ENCODE data around the gene SNX32.
A peak's percentile ranks its signal among the peaks of the same experiment; 100 is the strongest.

The SNX32 gene

DNA sequence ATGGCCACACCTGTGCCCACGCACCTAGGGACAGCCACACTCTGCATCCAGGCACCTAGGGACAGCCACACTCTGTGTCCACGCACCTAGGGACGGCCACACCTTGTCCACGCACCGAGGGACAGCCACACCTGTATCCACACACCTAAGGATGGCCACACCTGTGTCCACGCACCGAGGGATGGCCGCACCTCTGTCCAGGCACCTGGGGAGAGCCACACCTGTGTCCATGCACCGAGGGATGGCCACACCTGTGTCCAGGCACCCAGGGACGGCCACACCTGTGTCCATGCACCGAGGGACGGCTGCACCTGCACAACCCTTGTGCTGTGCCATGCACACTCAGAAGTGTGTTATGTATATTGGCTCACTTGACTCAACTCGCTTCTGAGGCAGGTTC, 36.1 kb upstream of the SNX32 start:
- no peak for DNase-seq

DNA sequence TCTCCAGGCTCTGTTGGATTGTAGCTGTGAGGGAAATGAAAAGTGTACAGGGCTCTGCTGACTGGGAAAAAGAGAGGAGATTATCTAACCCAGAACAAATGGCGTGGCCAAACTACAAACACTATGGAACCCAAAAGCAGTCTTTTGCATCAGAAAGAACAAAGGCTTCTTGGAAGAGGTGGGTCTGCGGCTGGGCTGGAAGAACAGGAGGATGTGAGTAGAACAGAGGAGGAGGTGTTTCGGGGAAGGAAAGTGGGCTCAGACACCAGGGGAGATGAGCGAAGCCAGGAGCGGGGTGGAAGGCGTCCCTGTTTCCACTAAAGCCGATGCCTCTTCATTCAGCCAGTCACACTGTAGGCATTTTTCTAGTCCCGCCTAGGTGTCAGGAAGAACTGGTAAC, 34.9 kb upstream of the SNX32 start:
- DNase-seq: no peak

DNA sequence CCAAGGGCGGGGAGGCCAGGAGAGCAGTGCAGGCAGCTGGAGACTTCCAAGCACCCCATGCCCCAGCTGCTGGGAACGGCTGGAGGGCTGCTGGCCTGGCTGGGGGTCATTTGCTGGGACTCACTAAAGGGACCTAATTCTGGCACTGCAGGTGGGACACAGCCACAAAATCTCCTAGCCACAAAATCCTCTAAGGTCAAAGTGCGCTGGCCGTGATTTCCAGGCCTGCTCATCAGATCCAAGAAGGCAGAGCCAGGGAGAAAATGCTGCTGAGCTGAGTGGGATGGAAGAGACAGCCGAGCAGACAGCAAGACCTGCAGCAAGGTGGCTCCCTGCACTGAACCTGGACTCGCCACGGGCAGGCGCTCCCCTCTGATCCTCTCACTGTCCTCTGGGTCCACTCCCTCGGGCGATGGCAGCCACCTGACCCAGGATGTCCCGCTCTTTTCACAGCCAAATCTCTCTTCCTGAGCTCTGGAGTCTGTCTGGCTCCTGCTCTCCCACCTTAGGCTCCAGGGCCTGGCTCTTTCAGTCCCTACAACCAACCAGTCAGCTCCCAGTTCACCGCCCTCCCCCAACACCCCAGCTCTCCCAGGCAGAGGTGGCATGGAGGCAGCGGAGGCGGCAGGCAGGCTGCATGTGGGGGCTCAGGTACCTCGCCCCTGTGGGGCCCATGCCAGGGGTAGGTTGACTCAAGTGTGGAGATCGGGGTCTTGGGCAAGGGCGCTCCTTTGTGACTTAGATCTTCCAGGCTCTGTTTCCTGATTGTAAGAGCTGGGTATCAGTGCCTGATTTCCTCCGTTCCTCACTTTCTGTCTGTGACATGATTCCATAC, 32.4 kb upstream of the SNX32 start:
- DNase-seq: no peak

DNA sequence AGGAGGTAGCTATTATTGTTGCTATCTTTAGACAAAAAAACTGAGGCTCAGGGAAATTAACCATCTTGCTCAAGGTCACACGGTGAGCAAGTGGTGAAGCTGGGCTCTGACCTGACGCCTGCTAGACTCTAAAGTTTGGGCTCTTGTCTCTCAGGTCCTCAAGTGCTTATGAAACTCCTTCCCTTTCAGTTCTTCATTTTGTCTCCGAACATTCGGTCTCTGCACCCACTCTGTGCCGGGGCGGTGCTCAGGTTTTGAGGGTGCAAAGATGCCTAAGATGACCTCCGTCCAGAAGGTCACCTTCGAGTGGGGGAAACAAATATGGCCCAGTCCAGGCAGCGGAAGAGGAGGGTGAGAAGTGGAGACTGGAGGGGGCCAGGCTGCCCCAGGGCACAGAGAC, 30.9 kb upstream of the SNX32 start:
- no peak for DNase-seq

DNA sequence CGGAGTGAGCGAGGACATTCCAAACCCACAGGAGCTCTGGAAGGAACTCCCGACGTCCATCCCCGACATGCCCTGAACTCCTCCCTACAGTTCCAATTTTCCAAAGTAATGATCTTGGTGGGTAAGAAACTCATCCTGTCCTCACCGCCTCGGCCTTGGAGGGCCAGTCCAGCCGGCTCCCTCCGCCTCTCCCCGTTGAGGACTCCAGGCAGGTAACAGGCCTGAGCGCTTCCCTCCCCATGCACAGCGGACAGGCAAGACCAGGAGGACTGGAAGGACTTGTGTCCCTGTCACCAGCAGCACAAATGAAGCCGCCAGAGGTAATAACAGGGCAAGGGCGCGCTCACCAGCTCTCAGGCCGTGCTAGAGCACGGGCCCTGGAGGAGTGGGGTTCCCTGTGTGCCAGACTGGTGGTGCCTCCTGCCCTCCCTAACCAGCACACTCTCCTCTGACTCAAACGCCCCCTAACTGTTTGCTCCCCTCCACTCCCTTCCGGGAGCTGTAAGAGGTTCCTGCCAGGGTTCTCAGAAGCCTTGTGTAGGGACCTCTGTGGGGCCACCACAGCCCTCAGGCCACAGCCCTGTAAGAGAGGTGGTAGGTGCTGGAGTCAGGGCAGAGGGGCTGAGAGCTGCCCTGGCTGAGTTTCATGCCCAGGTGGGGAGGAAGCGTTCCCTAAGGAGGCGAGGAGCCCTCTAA, 29.8 kb upstream of the SNX32 start:
- no peak for DNase-seq

DNA sequence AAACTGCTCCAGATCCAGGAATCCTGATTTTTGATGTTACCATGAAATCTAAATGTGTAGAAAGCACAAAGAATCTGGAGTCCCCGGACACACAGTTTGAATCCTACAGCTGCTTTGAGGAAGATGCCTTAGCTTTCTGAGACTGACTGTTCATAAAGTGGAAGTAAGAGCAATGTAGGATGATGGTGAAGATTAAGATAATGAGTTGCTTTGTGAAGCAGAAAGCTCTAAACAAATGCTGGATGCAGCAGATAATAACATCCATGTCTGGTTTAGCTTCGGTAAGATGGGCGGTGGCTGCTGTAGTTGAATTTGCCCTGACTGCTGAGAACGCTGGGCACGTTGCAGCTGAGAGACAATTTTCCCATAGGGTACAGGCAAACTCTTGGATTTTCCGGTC, 26.8 kb upstream of the SNX32 start:
- DNase-seq: no peak

DNA sequence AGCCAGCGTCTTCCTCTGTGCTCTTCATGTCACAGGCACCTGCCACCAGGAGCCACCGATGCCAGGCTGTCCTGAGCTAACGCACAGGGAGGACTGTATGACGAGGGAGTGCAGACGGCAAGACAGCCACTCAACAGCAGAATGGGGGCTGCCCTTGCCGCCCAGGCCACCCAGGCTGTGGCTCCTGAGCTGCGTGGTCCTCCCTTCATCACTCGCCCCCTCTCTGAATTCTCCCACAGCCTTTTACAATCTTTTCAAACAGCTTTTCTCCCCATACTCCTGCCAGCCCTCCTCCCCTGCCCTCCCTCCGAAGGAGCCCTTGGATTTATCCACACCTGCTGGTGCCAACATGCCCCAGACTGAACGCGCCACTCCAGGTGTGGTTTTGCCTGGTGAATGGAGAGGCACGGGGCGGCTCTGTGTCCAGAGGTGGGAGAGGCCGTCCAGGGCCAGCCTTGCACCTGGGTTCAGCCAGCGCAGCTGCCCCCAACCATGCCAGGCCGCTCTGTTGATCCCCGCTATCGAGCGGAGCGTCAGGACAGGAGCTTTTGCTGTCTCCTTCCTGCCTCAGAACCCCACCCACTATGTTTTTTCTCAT, 24.9 kb upstream of the SNX32 start:
- DNase-seq: no peak

DNA sequence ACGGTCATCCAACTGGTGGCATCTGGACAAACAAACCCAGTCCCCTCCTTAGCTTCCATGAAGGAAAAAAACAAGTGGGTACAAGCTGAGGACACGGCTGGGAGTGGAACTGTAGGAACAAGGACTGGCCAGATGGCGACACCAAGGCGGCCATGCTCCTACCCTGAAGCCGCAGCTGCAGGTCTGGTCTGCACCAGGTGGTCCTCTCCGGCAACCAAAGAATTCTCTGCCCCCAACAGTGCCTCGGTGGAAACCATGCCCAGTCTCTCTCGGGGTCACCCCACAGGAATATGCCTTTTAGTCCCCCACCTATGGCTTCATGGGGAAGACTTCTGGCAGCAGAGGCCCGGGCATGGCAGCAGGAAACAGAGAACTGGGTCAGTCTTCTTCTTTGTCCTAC, 24.3 kb upstream of the SNX32 start:
- DNase-seq: no peak

DNA sequence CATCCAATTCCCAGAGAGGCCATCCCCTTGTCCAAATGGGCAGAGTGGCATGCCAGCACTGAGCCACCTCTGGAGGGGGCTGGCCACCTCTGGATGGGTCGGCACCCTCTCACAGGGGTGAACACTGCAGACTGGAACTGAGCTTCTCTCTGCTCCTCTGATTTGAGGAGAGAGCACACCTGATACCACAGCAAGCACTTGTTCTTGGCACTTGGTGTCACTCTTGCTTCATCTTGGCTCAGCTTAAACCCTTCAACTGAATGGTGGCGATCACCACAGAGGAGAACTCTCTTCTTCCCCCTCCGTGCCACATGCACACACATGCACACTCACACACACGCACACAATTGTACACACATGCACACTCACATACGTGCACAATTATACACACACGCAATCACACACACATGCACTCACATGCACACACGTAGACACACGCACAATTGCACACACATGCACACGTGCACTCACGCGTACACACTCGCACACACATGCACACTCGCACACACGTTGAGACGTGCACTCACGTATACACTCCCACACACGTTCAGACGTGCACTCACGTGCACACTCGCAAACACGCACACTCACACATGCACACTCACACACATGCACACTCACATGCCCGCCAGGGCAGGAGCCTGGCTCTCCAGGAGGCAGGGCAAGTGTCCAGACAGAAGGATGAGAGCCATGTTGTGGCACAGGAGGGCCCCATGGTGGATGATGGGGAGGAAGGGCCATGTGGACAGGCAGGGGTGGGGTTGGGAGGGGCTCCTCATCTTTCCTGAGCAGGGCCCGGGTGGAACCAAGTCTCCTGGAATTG, 23.5 kb upstream of the SNX32 start:
- DNase-seq: peak; percentile 28

DNA sequence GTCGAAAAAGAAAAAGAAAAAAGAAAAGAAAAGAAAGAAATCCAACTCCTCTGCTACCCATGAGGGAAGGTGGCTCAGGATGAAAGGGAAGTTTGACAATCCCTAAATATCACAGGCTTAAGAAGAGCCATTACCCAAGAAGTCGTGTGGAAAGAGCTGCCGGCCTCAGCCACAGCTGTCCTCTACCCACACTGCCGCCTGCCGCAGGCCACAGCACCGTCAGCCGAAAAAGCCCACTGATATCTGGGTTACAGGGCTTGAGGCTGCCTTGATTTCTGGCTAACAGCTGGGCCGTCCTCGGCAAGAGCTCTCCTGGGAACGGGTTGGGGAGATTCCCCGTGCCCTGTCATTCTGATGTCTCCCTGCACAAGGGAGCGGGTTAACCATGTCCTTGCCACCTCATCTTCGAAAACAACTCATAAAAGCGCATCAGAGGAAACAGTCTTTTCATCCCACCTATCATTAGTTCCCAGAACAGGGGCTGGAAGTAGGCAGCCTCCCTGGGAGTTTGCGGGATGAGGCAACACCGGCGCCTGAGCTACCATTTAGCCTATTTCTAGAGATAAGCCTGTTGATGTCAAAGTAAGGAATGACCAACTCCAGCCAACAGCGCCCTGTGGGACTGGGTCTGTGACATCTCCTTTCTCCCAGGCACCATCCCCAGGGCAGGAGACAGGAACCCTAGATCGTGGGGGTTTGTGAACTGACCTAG, 21.8 kb upstream of the SNX32 start:
- no peak for DNase-seq

DNA sequence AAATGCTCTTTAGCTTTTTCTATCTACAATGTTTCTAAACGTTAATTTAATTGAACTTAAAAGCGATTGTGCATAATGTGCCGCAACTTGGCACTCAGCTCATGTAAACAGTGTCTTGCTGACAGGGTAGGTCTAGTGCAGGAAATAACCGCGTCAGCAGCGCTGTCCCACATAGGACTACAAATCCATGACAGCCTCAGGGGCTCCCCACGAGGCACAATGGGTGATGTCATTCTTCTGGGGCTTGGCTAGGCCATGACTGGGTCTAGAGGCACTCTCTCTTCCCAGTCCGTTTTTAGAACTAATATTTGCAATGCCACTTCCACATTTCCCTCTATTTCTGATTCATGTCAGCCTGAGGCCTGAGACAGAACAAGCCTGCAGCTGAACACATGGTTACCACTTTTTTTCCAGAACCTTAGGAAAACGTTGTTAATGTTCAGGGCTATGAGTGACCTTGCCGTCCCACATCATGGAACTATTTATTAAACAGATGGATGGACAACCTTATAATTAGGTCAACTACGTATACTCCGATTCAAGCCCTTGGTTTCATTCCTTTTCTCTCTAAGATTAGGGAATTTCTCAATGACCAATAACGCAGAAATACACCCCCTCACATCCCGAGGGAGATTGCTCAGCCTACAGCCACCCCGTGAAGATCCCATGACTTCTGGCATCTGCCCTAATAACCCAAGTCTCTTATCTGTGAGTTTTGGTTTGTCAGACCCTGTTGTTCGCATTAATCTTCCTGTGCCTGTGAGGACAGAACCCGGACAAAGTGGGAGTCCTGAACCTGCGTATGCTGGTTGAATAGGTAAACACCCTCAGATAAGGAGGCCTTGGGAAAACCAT, 19.4 kb upstream of the SNX32 start:
- DNase-seq: no peak

DNA sequence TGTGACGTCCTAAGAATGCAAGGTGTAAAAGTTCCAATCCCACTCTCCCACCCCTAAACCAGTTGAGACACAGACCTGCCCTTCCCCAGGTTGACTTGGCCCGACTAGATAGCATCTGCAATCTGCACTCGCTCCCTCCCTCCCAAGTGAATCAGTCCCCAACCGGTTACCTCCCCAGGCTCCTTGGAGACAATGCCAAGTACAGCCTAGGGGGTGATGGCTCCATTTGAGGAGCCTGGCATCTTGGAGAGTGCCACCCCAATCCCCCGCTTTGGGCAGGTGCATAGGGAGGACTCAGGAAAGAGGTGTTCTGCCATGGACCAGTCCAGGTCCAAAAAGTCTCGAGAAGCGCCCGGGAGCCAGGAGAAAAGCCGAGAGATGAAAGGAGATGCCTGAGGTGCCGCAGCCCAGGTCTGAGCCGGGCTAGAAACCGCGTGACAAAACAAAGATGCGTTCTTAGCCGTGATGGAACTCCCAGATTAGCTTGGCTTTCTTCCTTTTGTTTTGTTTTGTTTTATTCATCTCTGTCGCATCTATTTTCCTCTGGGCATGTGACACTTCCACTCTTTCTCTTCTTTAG, 18.7 kb upstream of the SNX32 start:
- DNase-seq: no peak

DNA sequence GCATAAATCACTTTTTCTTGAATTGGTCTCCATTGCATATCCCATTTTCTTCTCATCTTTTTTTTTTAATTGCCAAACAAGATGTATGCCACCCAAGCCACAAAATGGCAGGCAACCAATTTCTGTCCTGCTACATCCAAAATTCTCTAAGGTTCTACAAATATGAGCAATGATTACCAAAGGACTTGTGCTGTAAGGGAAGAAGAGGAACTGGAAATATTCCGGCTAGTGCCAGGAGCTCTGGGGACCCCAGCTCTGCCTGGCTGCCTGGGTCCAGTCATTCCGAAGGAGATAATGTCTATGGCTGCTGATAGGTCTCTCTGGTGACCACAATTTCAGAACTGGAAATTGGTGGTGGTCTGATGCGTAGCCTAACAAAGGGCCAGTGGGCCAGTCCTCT, 17.1 kb upstream of the SNX32 start:
- no peak for DNase-seq

DNA sequence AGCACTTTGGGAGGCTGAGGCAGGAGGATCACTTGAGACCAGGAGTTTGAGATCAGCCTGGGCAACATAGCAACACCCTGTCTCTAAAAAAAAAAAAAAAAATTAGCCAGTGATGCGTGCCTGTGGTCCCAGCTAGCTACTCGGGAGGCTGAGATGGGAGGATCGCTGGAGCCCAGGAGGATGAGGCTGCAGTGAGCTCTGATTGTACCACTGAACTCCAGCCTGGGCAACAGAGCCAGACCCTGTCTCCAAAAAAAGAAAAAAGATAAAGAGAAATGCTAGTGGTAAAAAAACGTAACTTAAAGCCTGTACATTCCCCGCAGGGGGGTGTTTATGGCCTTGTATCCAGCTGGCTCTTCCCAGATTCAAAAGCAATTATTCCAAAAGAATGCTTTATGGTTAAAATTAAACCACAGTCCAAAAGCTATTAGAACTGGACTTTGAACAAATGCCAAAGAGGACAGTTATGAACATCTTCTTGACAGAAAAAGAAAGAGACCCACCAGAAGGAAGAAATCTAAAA, 16.4 kb upstream of the SNX32 start:
- no peak for DNase-seq

DNA sequence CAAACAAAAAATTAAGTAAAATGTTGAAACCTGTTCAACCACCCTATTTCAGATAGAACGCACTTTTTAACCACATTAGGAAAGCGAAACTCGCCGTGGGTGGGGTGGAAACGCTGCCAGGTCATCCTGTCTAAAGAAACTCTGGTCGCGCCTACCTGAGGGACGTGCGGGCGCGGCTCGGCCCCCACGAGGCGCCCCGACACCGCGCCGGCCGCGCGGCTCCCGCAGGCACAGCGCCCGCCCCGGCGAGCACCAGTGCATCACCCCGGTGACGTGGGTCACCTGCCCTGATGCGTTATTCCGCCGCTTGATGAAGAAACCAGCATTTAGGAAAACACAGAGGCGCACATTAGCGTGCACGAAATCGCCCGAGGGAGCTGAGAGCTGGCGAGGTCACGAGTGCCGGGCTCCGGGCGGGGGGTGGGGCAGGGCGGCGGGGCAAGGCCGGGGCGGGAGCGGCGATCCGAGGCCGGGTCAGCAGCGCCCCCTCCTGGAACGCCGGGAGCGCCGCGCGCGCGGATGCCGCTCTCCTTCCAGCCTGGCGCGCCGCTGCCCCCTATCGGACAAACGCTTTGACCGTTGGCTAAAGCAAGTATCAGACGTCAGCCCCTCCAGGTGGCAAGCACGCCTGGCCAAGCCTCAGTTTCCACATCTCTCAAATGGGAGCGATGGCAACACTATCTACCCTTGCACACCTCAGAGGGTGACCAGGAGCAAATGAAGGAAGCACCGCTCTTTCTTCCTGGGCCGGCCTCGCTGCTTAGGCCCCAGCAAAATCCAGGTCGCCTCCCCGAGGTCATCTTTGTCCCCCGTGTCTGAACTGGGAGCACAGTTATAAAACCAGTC, 15.7 kb upstream of the SNX32 start:
- peak; percentile 98 for DNase-seq

DNA sequence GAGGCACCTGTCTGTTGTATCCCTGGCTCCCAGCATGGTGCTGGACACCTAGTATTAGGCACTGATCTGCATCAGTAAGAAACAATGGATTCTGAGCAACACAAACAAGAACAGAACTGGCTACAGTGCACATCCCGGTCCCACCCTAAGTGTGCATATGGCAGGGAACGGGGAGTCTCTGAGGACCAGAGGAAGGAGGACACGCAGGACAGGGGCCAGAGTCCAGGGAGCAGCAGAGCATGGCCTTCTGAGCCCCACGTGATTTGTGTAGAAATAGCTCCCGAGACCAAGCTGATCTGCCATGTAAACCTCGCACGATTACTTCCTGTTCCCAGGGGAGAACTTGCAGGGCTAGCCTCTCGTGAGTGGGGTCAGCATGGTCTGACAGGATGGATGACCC, 12.7 kb upstream of the SNX32 start:
- DNase-seq: no peak

DNA sequence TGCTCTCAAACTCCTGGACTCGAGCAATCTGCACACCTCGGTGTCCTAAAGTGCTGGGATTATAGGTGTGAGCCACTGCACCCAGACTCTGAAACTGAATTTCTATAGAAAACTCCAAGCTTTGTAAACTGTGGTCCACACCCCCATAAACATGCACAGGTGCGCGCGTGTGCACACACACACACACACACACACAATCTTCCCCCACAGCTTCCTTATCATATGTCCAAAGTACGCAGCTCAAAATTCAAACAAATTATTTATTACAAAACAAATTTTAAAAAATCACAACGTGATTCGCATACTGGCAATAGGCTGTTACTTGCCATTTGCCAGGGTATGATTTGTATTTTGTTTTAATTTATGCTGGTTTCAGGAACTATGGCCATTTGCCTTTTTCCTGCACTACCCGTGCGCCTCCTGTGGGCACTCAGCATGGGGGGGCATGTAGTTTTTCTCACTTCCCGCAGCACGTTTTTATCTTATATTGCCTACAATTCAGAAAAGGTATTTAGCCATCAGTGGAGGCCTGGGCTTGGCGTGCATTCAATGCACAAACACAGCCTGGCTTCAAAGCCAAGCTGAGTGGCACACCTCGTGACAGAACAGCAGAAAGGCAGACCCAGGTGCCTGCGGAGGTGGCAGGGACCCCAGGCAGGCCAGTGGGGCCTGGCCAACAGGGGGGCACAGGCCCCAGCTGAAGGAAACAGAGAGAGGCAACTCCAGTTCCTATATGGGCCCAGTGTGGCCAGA, 10.8 kb upstream of the SNX32 start:
- no peak for DNase-seq

DNA sequence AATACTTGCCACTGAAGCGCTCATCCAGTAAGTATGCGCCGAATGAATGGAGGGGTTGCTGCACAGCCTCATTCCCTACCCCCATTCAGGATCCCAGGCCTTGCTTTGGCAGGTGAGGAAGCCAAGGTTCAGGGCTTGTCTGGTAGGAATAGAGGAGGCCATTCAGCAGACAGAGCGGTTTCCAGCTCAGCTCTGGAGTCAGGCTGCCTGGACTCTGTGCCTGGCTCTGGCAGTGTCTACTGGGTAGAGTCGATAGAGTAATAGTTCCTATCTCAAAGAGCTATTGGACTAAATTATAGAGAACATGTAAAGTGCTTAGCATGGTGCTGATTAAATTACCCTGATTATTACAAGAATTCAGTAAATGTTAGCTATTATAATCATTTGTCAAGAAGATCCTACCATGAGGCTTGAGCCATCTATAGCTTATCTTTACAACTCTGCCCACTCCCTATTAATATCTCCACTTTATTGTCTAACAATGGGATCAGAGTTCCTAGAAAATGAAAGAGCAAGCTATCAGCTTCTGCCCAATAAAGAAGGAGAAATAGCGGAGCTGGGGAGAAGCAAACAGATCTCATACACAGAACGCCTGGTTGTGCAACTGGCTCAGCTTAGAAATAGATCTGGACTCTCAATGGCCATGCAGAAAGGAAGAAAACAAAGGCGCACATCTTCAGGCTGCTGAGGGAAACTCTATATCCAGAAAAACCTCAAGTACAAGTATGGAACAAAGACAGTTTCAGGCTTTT, 6.6 kb upstream of the SNX32 start:
- no peak for DNase-seq
